ENCODE results near the gene GPR45. TPM values are rescaled to one million over a fixed set of nuclear protein-coding genes. Genes with fewer than 3 reads are reported as not detected.

The GPR45 gene
- total RNA-seq, 1 donor from 2014 or later, result not detected

- Histone ChIP-seq H3K4me3 (no peak overlapping the region), H3K9me3 (no peaks in the 10 kb centered on the region), H3K36me3 (no peaks in the 10 kb centered on the region), H3K4me1 (no peaks in the 10 kb centered on the region), H3K27me3 (no peaks in the 10 kb centered on the region), H3K27ac (no peak overlapping the region)
- TF ChIP-seq POLR2AphosphoS5 (IDR thresholded peaks at IDR 0.05; ENCODE audit: insufficient read depth in 1 of 2, low read depth in 1 of 2), result no peak
- no peak for TF ChIP-seq CTCF (IDR thresholded peaks at IDR 0.05)
- intact Hi-C loops (cut with DNase I), result no loop called here
- no peak for DNase-seq (ENCODE audit: extremely low spot score in 2 of 2)
Measured at GRCh38 chr2:105224444-105224843, 17.1 kb upstream of the GPR45 start.

GRCh38 chr2:105231232-105231619 lies 10.3 kb upstream of the GPR45 start:
- Histone ChIP-seq H3K4me1 (no peaks in the 10 kb centered on the region), H3K9me3 (no peaks in the 10 kb centered on the region), H3K4me3 (no peak overlapping the region), H3K27me3 (no peaks in the 10 kb centered on the region), H3K36me3 (no peaks in the 10 kb centered on the region), H3K27ac (no peak overlapping the region)
- no peak for DNase-seq (ENCODE audit: extremely low spot score in 2 of 2)
- TF ChIP-seq POLR2A (IDR thresholded peaks at IDR 0.05) (no peak), CTCF (IDR thresholded peaks at IDR 0.05) (no peak), POLR2AphosphoS5 (IDR thresholded peaks at IDR 0.05; ENCODE audit: insufficient read depth in 1 of 2, low read depth in 1 of 2) (no peak)
- intact Hi-C loops (cut with DNase I), result no loop called here

GRCh38 chr2:105235388-105236059 lies 6.0 kb upstream of the GPR45 start:
- H3K36me3 ChIP-seq, result no peaks in the 10 kb centered on the region
- intact Hi-C loops (cut with DNase I), result loop anchor here (5.0 kb wide), 1 partner anchor 118 kb away; no protein-coding TSS in a partner anchor
- no peak for DNase-seq (ENCODE audit: extremely low spot score in 2 of 2)

GRCh38 chr2:105236060-105236424 lies 5.5 kb upstream of the GPR45 start:
- H3K27ac ChIP-seq, result no peak overlapping the region
- no peaks in the 10 kb centered on the region for H3K27me3 ChIP-seq
- no peaks in the 10 kb centered on the region for H3K4me1 ChIP-seq
- no peaks in the 10 kb centered on the region for H3K36me3 ChIP-seq
- DNase-seq (ENCODE audit: extremely low spot score in 2 of 2), result no peak
- no peak for TF ChIP-seq POLR2AphosphoS5 (IDR thresholded peaks at IDR 0.05; ENCODE audit: insufficient read depth in 1 of 2, low read depth in 1 of 2)
- TF ChIP-seq POLR2A (IDR thresholded peaks at IDR 0.05), result no peak
- no peak for TF ChIP-seq CTCF (IDR thresholded peaks at IDR 0.05)
- H3K4me3 ChIP-seq, result no peak overlapping the region
- intact Hi-C loops (cut with DNase I), result loop anchor here (5.0 kb wide), 1 partner anchor 119 kb away; no protein-coding TSS in a partner anchor
- no peaks in the 10 kb centered on the region for H3K9me3 ChIP-seq

More at GRCh38 chr2:105235388-105236059, 6.0 kb upstream of the GPR45 start:
- Histone ChIP-seq H3K27me3 (no peaks in the 10 kb centered on the region), H3K27ac (no peak overlapping the region), H3K4me3 (no peak overlapping the region), H3K9me3 (no peaks in the 10 kb centered on the region), H3K4me1 (no peaks in the 10 kb centered on the region)
- no peak for TF ChIP-seq POLR2A (IDR thresholded peaks at IDR 0.05)
- peak; percentile 15 to 52 (median 46) for TF ChIP-seq CTCF (IDR thresholded peaks at IDR 0.05)

- intact Hi-C loops (cut with DNase I), result loop anchor here (5.0 kb wide), 1 partner anchor 120 kb away; no protein-coding TSS in a partner anchor
- Histone ChIP-seq H3K4me1 (no peaks in the 10 kb centered on the region), H3K27ac (no peak overlapping the region)
Measured at GRCh38 chr2:105237045-105237765, 4.3 kb upstream of the GPR45 start.

More at GRCh38 chr2:105237045-105237765, 4.3 kb upstream of the GPR45 start:
- no peak for TF ChIP-seq POLR2AphosphoS5 (IDR thresholded peaks at IDR 0.05; ENCODE audit: insufficient read depth in 1 of 2, low read depth in 1 of 2)
- TF ChIP-seq CTCF (IDR thresholded peaks at IDR 0.05), result no peak
- TF ChIP-seq POLR2A (IDR thresholded peaks at IDR 0.05), result no peak
- DNase-seq (ENCODE audit: extremely low spot score in 2 of 2), result no peak
- Histone ChIP-seq H3K36me3 (no peaks in the 10 kb centered on the region), H3K4me3 (no peak overlapping the region), H3K9me3 (no peaks in the 10 kb centered on the region), H3K27me3 (no peaks in the 10 kb centered on the region)
